HTR-8/SVneo (cell line): ENCODE results near the gene KRT15.

Experiments used
- DNase-seq: peaks from one replicate; pipeline ENCODE4 v3.0.0; 2011; ENCODE audit warnings: low spot score, mixed read lengths; ENCODE audit not compliant: insufficient read length
- FAIRE-seq: peaks from 2 replicates; lab custom pipeline; 2011; peaks lifted over from hg19 to GRCh38; lab: Jason Lieb, UNC

KRT15 gene

DNA sequence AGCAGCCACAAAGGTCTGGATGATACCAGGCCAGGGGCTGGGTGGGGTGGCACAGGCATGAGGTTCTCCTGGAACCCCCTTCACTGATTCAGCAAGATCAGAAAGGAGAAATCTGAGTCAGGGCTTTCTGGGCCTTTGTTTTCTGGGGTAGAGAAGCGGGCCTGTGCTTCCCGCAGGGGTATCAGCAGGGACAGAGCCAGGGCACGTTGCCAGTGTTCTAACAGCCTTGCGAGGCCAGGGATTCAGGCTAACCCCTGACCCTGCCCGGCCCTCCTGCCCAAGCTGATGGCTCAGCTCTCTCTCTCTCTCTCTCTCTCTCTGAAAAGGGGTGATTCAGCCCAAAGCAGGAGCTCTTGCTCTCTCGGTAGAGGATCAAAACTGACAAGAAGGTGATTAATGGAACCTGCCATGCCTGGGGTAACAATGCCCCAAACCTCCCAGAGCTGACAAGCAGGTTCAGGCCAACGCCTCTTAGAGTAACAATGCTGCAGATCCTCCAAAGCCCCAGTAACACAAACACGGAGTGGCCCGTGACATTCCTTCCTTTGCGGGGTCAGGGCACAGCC lies 11.3 kb downstream of the KRT15 start:
- no peak for DNase-seq

DNA sequence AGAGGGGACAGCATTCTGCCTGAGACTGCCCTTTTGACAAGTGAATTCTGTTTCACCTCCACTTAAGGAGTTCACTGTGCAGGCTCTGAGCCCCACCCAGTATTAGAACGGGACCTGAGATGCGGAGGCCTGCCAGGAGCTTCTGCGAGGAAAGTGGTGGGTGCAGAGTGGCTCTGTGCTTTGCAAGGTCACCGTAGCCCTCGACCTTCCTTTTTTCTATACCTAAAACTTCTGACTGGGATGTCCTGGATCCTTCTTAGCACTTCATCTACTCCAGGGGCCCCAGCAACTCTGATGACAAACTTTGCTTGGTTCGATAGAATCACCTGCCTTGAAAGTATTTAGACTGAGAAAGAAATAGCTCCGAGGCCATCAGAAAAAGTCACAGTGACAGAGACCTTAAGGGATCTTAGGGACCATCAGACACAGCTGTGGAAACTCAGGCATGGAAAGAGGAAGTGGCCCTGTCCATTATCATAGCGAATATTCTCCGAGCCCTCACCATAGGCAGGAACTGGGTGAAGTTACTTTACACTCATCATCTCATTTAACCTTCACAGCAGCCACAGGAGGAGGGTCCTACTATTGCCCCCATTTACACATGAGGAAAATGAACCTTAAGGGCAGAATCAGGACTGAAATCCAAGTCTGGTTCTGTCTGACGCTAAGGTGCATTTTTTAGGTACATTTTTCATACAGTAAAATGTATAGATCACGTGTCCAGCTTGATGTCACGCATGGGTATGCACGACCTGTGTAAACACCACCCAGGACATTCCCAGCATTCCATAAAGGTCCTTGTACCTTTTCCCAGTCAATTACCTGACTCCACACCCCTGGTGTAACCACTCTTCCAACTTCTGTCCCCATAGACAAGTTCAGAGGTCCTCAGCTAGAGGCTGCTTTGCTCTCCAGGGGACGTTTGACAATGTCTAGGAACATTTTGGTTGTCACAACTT lies 12.6 kb downstream of the KRT15 start:
- FAIRE-seq (peak; percentile 54), DNase-seq (no peak)

More for the DNA sequence above, 11.3 kb downstream of the KRT15 start:
- no peak for FAIRE-seq

DNA sequence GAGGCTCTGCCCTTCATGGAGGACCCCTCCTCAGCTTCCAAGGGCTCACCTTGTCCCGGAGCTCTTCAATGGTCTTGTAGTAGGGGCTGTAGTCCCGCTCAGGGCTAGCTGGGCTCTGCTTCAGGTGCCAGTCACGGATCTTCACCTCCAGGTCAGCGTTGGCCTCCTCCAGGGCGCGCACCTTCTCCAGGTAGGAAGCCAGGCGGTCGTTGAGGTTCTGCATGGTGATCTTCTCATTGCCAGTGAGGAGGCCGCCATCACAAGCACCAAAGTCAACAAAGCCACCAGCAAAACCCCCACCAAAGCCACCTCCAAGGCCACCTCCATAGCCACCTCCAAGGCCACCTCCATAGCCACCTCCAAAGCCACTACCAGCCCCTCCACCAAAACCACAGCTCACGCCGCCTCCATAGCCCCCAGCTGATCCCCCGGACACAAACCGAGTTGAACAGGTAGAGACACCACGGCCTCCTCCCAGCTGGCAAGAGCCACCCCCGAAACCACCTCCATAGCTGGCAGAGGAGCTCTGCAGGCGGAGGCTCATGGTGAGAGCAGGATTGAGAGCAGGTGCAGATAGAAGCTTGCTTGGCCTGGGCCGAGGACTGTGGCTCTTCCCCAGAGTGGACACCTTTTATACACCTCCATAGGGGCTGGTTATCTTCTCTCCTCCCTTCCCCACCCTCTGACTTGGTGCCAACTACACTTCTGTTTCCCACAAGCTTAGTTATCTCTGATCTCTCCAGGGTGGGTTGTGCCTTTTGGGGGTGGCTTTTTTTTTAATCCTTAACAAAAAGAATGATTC lies 13.5 kb downstream of the KRT15 start, which contains the start of gene KRT13:
Gene KRT13 (minus strand): TSS at position 606 of the 802 bp plus-strand sequence. CDS start 62 bp downstream, at position 544.
- FAIRE-seq (no peak), DNase-seq (no peak)

DNA sequence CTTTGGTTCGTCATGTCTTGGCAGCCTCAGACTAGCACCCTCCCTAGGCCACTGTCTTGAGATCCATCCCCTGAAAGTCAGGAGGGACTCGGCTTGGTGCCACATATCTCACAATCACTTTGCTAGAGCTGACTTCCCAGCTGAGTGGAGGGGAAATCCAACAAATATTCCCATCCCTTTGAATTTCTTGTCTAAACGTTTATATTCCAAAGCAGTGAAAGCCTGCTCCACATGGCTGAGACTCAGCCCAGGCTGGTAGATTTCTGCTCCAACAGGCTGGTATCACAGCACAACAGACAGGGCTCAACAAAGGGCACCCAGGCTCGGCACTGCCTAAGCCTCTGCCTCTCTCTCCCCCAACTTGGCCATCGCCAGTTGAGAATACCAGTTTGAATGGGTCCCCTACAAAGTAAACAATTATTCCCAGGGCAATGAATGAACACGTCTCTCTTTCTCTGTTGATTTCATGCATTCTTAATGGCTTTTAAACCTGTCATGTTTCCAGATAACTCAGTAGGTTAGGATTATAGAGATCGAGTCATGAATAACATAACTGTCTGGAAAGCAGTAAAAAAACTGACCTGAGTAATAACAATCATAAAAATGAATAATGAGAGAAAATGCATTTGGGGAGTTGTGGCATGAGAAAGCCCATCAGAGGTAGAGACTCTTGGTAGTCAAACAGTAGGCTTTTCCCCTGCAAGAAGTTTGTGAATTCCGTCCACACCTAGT lies 14.3 kb downstream of the KRT15 start:
- no peak for FAIRE-seq
- no peak for DNase-seq

DNA sequence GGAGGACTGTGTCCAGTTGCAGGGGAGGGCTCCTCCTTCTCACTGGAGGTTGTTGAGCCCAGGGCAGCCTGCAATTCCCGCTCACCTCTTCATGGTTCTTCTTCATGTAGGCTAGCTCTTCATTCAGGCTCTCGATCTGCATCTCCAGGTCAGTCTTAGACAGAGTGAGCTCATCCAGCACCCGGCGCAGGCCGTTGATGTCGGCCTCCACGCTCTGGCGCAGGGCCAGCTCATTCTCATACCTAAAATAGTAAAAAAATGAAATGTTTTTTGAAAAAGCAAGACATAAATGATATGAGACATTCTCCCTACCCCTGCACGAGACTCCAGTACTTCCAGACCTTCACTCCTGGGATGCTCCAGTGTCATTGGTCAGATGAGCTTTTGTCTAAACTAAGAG lies 15.5 kb downstream of the KRT15 start:
- DNase-seq: no peak
- FAIRE-seq: no peak

DNA sequence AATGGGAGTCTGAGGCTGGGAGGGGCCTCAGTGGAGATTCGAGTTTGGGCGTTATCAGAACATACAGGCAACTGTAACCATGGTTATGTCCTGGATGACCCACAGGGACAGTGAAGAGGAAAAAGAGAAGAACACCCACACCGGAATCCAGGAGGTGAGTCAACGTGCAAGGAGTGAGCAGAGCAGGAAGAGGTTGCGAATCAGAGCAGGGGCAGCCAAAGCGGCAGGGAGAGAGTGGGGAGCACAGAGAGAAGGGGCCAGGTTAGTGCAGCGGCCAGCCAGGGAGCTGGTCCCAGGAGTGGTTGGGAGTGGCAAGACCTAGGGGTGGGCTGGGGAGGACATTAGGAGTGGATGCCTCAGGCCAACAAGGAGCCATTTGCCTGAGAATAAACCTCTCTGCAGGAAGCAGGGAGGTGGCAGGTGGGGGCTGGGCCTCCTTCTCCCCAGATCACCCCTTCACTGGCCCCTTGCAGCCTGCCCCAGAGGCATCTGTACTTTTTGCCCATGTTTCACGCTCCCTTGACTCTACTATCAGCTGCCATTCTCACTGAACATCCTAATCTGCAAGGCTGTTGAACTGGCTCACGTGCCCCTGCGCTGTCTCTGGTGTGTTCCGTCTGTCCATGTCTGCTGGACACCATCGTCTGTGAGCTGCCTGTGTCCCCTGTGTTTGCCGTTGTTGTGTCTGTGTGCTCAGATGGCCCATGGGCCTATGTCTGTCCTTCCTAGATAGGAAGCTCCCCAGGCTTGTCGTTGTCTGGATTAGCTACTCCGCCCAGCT lies 18.4 kb downstream of the KRT15 start:
- DNase-seq: peak; percentile 75
- peak; percentile 59 for FAIRE-seq

DNA sequence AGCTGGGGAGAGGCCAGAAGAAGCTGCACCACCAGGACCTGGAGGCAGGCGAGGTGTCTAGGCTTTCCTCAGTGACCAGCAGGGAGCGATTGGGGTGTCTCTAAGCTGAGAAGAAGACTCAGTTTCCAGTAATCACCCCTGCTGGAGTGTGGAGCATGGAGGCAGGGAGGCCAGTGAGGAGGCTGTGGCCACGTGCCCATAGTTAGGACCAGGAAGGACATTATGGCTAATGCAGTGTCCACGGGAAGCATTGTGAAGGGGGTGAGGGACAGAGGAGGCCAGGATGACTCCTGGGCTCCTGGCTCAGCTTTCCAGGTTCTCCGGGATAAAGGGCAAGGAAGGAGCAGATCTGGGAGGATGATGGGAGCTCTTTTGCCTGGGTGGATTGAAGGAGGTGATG lies 19.0 kb downstream of the KRT15 start:
- FAIRE-seq: no peak
- no peak for DNase-seq

DNA sequence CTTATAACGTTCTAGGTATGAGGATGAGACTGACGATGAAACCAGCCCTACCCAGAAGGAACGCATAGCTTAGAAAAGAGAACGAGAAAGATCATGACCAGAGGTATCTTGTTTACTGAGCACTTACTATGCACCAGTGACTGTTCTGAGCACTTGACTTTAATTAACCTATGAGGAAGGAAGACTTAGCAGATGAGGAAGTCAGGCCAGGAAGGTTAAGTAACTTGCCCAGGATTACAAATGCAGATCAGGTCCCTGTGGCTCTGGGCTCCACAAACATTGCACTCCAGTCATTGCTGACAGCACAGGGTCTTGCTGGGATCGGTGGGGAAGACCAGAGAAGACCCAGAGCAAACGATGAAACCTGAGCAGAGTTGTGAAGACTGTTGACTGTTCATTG lies 20.4 kb downstream of the KRT15 start:
- peak; percentile 57 for FAIRE-seq
- DNase-seq: no peak

DNA sequence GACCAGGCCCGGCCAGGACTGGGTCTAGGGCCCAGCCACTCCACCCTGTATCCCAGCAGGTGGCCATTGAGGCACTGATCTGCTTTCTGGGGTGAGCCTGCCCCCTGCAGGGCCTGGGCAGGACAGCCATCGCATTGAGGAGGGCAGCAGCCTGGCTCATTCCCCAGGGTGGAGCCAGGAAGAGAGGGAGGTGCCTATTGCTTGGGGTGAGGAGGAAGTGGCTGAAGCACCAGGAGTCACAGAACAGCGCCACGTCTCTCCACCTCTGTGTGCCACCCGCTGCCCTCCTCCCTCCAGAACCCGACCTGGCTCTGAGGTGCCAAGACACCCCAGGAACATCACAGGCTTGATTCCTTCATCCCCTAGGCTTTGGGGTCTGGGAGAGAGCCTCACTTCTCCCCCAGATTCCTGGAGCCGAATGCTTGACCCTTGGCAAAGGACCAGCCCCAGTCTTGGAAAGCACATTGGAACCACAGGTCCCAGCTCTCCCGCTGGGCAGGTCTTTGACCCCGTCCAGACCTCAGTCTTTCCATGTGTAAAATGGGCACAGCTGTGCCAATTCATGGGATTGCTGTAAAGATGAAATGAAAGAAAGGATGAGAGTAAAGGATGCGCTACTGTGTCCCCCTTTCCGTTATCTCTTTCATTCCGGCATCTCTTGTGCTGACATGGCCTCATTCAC lies 21.7 kb downstream of the KRT15 start:
- peak; percentile 94 for FAIRE-seq

DNA sequence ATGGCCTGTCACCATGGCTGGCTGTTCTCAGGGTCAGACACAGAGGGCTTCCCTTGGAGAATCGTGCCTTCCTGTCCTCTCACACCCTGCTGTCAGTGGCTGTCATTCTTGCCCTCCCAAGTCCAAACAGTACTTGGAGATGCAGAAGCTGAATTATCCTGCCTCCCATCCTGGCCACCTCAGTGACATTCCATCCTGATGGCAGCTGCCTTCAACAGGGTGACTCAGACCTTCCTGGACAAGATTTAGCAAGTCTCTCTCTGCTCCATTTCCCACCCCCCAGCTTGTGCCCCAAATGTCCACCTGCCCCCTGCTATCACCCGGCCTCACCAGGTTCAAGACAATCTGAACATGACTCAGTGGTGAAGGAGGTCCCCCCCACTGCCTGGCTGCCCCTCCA lies 24.2 kb downstream of the KRT15 start:
- DNase-seq (peak; percentile 54), FAIRE-seq (peak; percentile 97)

More for the DNA sequence above, 21.7 kb downstream of the KRT15 start:
- peak; percentile 96 for DNase-seq

DNA sequence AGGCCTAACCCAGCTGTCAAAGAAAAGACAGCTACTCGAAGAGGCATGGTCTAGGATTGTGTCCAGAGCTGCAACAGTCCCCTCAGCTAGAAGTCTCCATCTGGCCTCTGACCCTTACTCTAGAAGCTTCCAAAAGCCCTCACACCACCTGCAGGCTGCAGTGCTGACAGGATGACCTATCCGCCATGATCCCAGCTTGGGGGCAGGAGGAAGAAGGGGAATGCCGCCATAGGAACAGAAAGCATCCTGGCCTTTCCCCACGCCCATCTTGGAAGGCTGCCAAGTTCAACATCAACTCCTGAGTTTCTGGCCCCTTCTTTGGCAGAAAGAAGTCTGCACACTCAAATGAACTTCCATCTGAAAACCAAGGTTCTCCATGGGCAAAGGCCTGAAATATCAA lies 25.9 kb downstream of the KRT15 start:
- DNase-seq: no peak

DNA sequence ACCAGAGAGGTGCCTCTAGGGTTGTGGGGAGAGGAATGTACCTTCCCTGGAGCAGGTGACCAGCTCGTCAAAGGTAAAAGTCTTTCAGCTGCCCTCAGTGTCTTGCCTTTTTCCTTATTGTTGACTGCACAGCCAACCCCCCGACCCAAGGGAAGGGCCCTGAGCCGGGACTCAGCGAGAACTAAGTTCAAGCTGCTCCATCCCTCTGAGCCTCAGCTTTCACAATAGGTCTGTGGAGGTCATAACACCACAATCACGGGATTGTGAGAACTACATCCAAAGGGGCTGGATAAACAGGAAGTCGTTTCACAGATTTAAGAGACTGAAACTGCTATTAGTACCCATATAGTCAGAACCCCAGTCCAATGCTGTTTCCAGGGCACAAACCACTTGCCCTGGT lies 26.3 kb downstream of the KRT15 start:
- FAIRE-seq (no peak), DNase-seq (no peak)

More for the DNA sequence above, 25.9 kb downstream of the KRT15 start:
- FAIRE-seq: peak; percentile 13

DNA sequence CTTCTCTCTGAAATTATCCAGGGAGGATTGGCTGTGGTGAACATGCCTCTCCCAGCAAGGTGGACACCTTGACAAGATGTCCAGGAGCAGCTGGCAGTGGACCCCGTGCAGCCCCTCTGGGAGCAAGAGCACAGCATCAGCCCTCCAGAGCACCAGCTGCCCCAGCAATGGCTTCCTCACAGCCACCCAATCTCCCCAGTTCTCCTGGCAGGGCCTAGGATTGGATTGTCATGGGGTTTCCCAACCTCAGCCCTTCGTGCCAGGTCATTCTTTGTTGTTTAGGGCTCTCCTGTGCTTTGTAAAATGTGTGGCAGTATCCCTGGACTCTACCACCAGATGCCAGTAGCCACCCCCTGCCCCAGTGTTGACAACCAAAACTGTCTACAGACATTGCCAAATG lies 27.2 kb downstream of the KRT15 start:
- FAIRE-seq (no peak), DNase-seq (no peak)

DNA sequence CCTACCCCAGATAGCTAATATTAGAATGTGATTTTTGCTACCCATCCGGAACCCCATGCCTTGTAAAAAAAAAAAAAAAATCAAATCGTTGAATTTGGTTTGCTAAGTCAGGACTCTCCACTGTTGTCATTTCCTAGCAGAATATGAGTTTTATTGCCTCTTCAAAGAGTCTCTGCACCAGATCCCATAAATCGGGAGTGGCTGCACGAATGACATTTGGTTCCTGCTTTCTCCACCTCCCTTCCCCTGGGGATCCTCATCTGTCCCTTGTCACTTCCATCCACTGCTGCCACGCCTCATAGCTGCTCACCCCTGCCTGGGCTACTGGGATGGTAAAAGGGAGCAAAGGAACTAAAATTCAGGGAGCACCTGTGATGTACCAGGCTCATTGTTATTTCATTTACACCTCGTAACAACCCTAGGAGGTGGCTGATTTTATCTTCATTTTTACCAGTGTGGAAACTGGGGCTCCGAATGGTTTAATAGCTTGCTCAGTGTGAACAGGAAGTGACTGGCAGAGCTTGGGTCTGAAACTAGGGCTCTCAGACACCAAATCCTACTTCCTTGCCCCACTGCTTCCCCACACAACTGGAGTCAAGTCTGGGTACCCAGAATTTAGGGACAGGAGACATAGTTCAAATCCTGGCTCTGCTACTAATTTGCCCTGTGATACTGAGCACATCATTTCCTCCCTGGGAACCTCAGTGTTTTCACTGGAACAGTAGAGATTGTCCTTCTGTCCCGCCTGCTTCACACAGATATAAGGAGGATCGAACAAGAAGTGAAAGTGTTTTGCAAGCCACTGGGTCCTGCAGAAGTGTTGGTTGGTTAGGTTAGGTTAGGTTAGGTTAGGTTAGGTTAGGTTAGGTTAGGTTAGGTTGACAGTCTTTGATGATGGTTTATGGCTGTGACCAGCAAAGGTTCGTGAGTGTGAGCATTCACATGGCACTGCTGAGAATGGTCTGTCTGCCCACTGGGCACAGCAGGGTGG lies 28.4 kb downstream of the KRT15 start:
- DNase-seq: no peak
- peak; percentile 80 for FAIRE-seq

DNA sequence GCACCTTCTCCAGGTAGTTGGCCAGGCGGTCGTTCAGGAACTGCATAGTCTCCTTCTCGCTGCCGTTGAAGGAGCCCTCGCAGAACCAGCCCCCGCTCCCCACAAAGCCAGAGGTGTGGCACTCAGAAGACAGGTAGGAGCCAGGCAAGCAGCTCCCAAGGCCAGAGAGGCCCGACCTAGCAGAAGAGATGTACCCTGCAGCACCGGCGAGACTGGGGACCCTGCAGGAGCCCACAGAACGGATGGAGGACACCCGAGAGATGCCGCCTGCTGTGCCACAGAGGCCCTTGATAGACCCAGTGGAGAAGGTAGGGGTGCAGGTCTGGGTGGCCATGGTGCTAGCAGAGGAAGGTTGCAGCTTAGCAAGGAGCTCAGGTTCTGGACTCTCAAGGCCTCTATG lies 29.2 kb downstream of the KRT15 start, which contains the start of gene KRT36:
Gene KRT36 (minus strand): TSS at position 380 of the 400 bp plus-strand sequence. CDS start 46 bp downstream, at position 334.
- DNase-seq (no peak), FAIRE-seq (no peak)

DNA sequence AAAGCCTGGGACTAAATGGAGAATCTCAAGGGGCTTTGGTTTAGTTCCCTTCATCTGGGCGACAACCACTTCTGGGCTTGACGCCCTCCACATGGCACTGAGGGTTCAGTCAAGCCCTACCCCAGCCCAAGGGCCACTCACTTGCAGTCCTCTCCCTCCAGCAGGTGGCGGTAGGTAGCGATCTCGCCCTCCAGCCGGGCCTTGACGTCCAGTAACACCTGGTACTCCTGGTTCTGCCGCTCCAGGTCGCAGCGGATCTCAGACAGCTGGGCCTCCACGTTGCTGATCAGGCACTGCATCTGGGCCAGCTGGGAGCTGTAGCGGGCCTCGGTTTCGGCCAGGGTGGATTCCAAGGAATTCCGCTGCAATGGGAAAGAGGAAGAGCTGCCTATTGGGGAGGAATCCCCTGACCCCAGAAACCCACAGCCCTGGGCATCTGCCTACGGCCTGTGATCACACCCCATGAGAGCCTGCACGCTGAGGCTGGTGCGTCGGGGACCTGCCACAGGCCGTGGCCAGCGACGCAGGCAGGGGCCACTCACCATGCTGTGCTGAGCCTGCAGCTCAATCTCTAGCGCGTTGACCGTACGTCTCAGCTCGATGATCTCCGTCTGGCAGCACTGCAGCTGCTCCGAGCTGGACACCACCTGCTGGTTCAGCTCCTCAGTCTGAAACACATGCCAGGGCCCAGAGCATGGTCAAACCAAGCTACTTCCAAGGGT lies 31.7 kb downstream of the KRT15 start:
- no peak for DNase-seq
- peak; percentile 48 for FAIRE-seq

DNA sequence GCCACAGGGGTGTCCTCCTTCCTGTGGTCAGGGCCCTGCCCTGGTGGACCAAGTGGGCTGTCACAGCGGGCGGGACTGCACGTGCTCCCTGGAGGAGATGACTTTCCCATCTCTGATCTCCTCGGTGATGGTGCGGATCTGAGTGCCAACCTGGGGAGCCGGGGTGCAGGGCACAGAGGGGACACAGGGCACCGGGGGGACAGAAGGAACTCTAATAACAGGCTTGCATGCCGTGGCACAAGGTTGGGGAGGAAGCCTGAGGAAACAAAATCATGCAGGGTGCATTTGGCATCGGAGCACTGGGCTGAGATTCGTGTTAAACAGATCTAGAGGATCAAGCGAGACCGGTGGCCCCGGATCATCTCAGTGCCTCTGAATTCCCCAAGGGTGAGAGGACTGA lies 32.4 kb downstream of the KRT15 start:
- FAIRE-seq: no peak
- DNase-seq: no peak
